COLO668 (cell line): ENCODE results near the gene SENP1.
A peak's percentile ranks its signal among the peaks of the same experiment; 100 is the strongest.

Experiments used
- DNase-seq: peaks from one replicate; lab custom pipeline; 2025; ENCODE audit not compliant: unreplicated experiment; lab: John Stamatoyannopoulos, UW

SENP1 gene

GRCh38 chr12:48037267-48037915, 68.5 kb downstream of the SENP1 start:
- DNase-seq: no peak

- DNase-seq: no peak
Measured at GRCh38 chr12:48036818-48037217, 69.1 kb downstream of the SENP1 start.

- no peak for DNase-seq
Measured at GRCh38 chr12:48034835-48035805, 70.8 kb downstream of the SENP1 start.

- no peak for DNase-seq
Measured at GRCh38 chr12:48033451-48033850, 72.4 kb downstream of the SENP1 start.

GRCh38 chr12:48032597-48032996, 73.3 kb downstream of the SENP1 start:
- no peak for DNase-seq

- DNase-seq: no peak
Measured at GRCh38 chr12:48031135-48031960, 74.5 kb downstream of the SENP1 start.

GRCh38 chr12:48030173-48030650, 75.7 kb downstream of the SENP1 start:
- peak; percentile 2 for DNase-seq

- no peak for DNase-seq
Measured at GRCh38 chr12:48029491-48030172, 76.2 kb downstream of the SENP1 start.

GRCh38 chr12:48028541-48029431, 77.1 kb downstream of the SENP1 start:
- no peak for DNase-seq

GRCh38 chr12:48027183-48028002, 78.5 kb downstream of the SENP1 start:
- no peak for DNase-seq

- no peak for DNase-seq
Measured at GRCh38 chr12:48026060-48026827, 79.6 kb downstream of the SENP1 start.

GRCh38 chr12:48025281-48025680, 80.6 kb downstream of the SENP1 start:
- no peak for DNase-seq

GRCh38 chr12:48024735-48025134, 81.1 kb downstream of the SENP1 start:
- no peak for DNase-seq

GRCh38 chr12:48023386-48023785, 82.5 kb downstream of the SENP1 start:
- DNase-seq: peak; percentile 29

GRCh38 chr12:48022676-48023385, 83.0 kb downstream of the SENP1 start:
- DNase-seq: no peak

GRCh38 chr12:48022180-48022521, 83.7 kb downstream of the SENP1 start:
- DNase-seq: no peak

GRCh38 chr12:48021485-48022179, 84.2 kb downstream of the SENP1 start:
- peak; percentile 5 for DNase-seq
